NCI-H2171 treated with DMSO at 0.1 percent for 48 hours (cell line): ENCODE measurements around the gene TGM1.
A peak's percentile ranks its signal among the peaks of the same experiment; 100 is the strongest.
"Not testable (repeated sequence)": the region's sequence is repeated elsewhere in the genome, so short reads cannot be mapped to it uniquely, and the experiment has no call there.

Source experiments
- DNase-seq: peaks from one replicate; lab custom pipeline; 2025; lab: John Stamatoyannopoulos, UW

TGM1 gene

DNA sequence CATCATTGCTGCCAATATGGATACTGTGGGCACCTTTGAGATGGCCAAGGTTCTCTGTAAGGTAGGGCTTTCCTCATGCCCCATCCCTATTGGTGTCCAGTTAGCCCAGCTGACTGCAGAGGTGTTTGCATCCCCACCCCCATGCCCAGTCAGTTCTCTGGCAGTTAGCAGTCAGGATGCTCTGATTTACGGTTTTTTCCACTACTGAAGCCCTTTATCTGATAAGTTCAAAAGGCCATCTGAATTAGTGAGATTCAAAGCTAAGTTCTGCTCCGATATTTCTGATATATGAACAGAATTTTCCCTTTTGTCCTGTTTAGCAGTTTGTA lies 29.5 kb downstream of the TGM1 start:
- no peak for DNase-seq

DNA sequence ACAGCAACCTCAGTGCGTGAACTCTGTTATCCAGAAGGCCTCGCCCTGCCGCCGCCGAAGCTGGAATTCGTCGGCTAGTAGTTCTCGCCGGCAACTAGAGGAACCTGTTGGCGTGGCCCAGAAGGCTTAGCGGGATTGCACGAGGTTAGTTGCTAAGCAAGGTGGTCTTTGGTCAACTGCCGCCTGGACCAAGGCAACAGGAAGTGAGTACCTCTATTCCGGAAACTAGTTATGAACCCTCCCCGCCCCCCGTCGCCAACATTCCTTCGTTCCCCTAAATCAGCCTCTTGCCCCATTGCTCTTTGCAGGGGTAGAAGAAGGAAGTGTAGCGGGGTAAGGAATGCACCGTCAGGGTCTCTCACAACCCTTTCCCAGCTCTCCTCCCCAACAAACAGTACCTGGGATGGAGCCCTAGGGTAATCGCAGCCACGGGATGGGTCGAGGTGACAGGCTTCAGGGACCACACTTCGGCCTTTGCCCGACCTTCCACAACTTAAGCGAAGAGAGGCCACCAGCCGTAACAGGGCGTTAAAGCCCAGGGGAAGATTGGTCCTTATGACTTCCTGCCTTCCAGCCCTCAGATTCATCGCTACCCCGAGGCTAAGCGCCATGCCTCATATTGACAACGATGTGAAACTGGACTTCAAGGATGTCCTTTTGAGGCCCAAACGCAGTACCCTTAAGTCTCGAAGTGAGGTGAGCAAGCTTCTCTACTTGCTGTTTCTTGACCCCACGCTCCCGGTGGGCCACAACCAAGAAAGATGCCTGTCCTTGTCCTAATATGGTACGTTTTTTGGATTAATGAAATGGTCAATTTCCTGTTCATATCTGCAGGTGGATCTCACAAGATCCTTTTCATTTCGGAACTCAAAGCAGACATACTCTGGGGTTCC lies 30.1 kb downstream of the TGM1 start, which contains the start of gene GMPR2:
GMPR2 (plus strand) TSS at position 285 of the 893 bp plus-strand sequence; CDS start at position 610, 325 bp downstream.
- DNase-seq, result peak; percentile 96

DNA sequence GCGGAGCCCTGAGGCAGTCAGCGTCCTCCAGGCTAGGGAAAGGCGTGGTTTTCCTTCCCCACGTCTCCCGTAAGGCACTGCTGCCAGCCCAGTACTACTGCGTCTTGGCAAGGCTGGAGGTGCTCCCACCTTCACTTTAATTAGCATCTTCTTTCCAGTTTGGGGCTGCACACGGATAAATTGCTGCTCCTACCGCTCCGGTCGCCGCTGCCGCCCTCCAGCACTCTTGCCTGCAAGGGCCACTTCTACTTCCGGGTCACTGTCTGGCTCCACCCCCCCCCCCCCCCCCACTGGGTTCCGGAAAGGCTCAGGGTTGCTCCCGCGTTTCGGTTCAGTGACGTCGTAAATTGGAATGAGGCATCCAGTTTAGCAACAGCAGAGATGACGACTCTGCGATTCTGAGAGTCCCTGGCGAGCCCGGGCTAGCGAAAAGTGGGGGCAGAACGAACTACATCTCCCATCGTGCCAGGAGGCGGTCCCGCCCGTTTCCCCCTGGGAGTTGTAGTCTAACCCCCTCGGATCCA lies 30.8 kb downstream of the TGM1 start, which contains the start of gene NEDD8:
NEDD8 (minus strand) TSS at position 247 of the 524 bp plus-strand sequence; CDS start at position 147, 100 bp downstream.
- peak; percentile 98 for DNase-seq

DNA sequence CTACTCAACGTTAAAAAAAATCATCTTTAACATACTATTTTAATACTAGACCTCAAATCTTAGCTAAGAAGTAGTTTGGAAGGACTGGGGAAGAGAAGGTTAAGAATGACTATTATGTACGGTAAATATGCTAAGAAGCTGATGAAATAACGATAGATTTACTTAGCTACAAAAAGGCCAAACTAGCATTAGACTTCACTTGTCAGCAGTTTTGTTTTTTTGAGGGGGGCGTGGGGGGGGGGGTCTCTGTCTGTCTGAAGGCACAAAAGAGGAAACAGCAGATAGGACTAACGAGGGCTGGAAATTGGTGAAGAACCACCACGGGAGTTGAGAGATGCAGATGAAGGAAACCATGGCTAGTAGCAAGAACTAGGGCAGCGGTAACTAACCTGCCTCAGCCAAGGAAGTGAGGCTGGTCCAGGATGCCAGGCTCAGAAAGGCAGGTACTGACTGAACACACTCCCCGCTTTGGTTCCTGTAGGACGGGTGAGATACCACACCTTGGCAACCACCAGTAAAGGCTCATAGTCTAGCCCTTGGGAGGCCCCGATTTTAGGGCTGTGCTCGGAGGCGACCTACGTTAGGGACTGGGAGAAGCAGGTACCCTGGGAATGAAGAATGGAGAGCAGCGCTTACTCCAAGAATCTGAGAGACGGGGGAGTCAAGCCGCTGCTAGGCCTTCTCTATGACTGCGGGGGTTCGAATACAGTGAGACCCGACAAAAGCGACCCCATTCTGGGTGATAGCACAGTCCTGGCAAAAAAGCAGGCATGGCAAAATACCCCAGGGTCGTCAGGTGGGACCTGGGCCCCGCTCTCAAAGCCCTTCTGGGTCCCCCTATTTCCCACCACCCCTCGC lies 31.5 kb downstream of the TGM1 start:
- DNase-seq, result no peak

DNA sequence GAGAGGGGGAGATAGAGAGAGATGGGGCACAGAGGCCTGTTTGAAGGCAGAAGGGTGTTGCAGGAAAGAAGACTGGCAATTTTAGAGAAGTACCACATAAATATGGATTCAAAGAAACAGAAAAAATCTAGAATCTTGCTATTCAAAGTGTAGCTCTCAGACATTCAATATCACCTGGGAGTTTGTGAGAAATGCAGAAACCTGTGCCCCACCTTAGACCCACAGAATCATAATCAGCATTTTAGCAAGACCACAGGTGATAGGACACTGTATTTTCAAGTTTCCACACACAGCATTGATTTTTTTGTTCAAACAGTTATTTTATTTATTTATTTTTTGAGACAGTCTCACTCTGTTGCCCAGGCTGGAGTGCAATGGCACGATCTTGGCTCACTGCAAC lies 34.1 kb downstream of the TGM1 start:
- no peak for DNase-seq

DNA sequence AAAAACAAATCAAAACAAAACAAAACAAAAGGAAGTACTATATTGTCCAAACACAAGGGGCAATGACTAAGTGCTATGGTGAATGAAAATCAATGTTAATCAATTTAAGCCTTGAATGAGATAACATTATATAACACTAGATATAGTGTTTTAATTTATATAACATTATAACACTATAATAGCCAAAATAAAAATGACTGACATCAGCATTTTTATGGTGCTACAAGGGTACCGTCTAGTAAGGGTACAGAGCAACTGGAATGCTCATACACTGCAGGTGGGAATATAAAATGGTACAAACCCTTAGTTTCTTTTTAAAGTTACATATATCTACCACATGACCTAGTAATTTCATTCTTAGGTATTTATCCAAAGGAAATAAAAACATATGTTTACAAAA lies 36.5 kb downstream of the TGM1 start:
- no peak for DNase-seq

DNA sequence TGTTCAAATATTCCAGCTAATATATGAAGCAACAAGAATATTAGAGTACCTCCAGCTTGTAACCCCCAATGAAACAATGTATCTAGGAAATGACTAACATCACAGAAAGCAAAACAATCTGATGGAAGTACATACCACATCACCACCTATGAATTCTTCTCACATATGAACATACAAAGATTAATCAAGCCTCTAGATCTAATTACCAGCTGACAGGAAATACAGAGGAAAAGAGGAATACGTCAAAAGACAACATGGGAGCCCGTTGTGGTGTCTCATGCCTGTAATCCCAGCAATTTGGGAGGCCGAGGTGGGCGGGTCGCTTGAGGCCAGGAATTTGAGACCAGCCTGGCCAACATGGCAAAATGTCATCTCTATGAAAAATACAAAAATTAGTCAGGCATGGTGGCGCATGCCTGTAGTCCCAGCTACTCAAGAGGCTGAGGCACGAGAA lies 38.3 kb downstream of the TGM1 start:
- no peak for DNase-seq

DNA sequence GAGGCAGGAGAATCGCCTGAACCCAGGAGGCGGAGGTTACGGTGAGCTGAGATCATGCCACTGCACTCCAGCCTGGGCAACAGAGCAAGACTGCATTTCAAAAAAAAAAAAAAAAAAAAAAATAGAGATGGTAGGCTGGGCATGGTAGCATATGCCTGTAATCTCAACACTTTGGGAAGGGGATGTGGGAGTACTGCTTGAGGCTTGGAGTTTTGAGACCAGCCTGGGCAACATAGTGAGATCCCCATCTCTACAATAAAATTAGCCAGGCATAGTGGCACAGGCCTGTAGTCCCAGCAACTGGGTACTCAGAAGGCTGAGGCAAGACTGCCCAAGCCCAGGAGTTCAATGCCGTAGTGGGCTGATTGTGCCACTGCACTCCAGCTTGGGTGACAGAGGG lies 40.0 kb downstream of the TGM1 start:
- DNase-seq, result not testable (repeated sequence)

DNA sequence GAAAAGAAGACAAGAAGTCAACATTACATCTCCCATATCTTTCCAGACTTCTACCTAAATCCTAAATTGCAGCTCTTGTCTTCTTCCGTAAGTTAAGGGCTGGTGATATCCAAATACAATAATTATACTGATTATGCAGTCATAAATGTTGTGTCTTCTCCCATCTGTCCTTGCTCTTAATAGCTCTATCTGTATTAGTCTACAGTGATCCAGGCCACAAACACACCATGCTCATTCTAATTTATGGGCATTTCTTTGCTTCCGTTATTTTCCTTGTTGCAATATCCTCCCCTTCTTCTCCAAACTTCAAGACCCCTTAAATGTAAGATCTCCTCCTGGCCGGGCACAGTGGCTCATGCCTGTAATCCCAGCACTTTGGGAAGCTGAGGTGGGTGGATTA lies 43.5 kb downstream of the TGM1 start:
- no peak for DNase-seq

DNA sequence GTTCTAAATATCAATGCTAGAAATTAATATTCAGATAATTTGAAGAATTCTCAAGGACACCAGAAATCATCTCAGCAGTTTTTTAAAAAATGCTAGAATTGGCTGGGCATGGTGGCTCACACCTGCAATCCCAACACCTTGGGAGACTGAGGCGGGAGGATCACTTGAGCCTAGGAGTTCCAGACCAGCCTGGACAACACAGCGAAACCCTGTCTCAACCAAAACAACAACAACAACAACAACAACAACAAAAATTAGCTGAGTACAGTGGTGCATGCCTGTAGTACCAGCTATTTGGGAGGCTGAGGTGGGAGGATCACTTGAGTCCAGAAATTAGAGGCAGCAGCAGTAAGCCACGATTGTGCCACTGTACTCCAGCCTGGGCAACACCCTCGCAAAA lies 43.9 kb downstream of the TGM1 start:
- no peak for DNase-seq

DNA sequence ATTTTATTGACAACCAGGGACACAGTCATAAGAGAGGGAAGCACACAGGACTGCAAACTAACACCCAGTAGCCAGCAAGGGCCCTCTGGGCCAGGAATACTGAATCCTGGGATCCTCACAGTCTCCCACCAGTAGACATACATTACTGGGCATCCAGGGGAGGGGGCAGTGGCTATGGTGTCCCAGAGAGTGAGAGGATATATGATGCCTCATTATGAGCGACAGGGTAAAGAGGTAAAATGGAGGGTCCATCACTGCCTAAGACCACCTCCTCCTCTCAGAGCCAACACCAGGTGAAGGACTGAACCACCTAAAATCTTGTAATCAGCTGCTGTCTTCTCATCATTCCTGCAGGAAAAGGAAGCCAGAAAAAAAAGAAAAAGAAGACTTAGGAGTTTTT lies 46.1 kb downstream of the TGM1 start:
- DNase-seq, result not testable (repeated sequence)

DNA sequence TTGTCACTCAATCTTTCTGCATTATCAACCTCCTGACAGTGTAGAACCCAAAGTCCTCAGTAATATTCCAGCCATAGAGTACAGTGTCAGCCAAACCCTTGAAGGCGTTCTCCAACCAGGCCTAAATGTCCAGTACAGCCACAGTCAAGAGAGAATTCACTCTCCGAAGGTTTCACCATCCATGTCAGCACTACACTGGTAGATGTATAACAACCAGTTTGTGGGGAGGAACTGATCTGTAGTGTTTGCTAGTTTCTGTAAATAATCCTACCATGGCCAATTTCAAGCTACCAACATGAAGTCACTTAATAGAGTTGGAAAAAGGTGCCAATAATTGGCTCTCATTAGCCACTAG lies 46.7 kb downstream of the TGM1 start:
- DNase-seq, result no peak

DNA sequence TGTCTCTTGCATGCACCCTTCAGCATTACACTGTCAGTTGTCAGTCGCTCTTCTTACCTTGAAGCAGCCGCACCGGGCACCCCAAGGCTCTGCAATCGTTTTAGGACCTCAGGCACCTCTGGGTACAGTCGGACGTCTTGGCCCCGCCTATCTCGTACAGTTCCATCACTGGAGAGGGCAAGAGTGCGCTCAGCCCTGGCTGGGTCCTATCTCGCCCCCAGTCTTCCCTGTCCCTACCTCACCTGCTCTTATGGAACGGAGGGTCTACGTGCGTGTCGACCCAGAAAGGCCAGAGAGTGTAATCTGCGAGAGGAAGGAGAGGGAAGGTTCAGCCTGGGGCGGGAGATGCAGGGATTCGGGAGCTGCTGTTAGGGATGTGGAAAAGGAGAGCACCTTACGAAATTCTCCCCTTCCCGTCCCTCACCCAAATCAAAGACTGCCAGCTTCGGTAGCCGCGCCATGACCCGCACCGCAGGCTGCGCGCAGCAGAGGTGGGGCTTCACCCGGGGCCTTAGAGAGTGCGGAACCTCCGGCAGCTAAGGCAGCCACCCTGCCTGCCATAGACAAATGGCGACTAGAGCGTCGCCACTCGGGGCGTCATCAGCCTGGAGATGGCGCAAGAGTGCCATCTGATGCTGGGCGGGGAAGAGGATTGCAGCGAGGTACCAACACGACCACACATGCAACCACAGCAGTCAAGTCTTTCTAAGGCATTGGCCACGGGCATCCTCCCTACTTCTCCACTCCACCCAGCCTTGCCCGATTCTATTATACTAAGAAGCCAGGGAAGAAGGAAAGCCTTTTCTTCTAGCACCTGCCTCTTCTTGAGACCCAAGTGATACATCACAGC lies 47.3 kb downstream of the TGM1 start, which contains the start of gene MDP1:
MDP1 (minus strand) TSS at position 572 of the 850 bp plus-strand sequence; CDS start at position 461, 111 bp downstream.
- peak; percentile 93 for DNase-seq

DNA sequence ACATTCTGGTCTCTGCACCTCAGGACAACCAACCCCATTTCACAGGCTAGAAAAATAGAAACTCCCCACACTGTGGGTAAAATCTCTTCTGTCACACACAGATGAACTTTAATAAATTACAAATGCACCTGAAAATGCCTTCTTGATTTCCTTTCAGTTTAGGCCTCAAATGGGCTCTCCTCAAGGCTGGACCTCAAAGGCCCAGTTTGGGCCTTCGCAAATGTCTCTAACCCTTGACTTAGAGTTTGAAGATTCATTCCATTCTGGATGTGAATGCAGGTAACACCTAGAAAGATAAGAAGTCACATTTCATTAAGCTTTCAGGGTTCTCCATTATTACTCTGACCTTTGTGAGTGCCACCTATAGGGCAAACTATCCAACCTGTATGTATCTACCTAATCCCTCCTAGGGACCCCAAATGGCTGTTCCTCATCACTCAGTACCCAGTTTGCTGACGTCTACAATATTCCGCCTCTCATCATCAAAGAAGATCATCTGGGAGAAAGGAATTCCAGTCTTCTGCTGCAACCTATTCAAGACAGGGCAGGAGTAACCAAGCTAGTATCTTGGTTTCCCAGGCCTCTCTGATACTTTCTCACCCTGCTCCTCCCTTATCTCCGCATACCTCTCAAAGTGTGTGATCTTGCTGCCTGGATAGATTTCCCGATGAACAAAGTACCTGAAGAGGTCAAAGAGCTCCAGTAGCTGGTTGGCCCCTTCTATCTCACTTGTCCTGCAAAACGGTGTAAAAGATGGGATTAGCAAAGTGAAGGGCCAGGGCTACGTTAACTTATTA lies 48.9 kb downstream of the TGM1 start:
- no peak for DNase-seq

DNA sequence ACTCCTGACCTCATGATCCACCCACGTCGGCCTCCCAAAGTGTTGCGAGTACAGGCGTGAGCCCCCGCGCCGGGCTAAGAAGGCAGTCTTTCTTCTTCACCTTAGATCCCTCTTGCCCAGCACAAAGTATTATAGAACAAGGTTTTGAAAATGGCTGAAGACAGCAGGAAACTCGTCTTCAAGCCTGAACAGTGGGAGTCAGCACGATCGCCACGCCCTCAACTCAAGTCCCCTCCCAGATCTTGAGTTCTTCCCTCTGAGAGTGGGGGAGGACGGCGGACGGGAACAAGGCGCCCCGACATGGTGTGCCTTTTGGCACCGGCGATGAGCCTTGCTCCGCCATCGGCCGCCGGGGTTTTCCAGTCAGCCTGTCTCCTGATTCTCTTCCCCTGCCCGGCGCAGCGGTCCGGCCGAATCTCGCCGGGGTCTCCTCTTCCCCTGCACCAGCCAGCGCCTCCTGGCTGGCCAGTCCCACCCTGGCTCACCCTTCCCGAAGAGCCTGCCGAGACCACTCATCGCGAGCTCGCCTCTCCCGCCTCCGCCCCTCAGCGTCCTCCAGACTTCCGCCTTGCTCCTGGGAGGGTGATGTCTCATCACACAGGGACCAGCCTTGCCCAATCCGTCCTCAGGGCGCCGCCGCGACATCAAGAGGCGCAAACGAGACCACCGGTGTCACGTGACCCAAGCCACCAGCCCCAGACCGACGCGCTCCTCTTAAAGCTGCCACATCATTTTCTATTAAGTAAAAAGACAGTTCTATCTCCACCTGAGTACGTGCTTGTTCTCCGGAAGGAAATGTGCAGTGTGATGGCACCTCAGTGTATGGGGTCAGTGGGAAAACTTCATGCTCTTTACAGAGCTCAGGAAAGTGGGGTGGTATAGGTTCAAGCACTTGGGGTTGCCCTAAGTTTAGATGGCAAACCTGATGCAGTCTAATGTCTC lies 49.8 kb downstream of the TGM1 start, which contains the start of gene CHMP4A:
CHMP4A (minus strand) TSS at position 565 of the 942 bp plus-strand sequence; CDS start at position 516, 49 bp downstream.
- DNase-seq, result peak; percentile 98

DNA sequence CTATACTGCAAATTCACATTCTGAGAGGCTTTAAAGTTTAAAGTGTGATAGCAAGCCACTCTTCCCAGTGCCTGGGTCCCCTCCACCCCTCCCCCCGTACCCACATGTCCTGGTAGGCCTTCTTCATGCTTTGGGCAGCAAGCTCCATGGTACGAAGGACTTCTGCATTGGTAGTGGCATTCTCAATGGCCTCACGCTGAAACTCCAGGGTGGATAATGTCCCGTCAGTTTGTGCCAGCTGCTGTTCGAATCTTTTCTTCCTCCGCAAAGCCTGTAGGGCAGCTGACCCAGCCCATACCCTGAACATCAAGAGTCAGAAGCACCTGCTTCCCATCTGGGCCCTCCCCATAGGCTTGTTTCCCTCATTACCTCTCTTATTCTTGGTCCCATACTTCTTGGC lies 51.7 kb downstream of the TGM1 start:
- DNase-seq, result no peak

DNA sequence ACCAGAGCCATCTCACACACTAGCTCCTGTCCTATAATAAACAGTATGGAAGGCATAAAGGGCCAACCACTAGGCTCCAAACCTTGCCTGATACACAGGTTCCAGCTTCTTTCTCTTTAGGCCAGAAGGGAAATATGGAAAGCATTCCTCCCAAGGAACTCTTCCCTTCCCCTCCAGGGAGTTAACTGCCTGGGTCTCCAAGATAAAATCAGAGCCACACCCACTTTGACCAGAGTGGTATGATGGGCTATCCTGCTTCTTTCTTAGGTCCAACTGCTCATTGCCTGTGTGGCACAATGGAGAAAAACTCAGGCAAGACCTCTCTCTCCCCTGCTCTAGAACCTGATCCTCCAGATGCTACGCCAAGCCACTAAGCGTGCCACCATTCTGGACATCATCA lies 55.4 kb downstream of the TGM1 start:
- DNase-seq, result no peak

DNA sequence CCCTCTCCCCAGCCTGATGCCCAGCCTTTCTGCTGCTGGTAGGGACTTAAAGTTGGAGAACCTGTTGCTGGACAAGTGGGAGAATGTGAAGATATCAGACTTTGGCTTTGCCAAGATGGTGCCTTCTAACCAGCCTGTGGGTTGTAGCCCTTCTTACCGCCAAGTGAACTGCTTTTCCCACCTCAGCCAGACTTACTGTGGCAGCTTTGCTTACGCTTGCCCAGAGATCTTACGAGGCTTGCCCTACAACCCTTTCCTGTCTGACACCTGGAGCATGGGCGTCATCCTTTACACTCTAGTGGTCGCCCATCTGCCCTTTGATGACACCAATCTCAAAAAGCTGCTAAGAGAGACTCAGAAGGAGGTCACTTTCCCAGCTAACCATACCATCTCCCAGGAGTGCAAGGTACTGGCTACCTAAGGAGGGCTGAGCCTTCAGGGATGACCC lies 55.8 kb downstream of the TGM1 start:
- no peak for DNase-seq
